CD4-positive, alpha-beta T cell (primary cell): ENCODE measurements around the gene LMAN2. TPM values are rescaled to one million over a fixed set of nuclear protein-coding genes. Genes with fewer than 3 reads are reported as not detected.

Source experiments
- ATAC-seq: fragments of 200-7000 bp; cut with Tn5 transposase; one replicate; pipeline ENCODE4 v1.10.0; 2022; ENCODE audit warnings: mild to moderate bottlenecking; ENCODE audit not compliant: poor library complexity
- CTCF ChIA-PET: fragments of 350-600 bp; sonication (Branson Sonifier 250); formaldehyde crosslinking; loops from one replicate; lab custom pipeline; 2021; ENCODE audit warnings: antibody characterized with exemption, inconsistent platforms; lab: Charles Lee
- POLR2A ChIA-PET: fragments of 350-600 bp; sonication (Branson Sonifier 250); formaldehyde crosslinking; loops from one replicate; lab custom pipeline; 2021; ENCODE audit warnings: antibody characterized with exemption, inconsistent platforms; lab: Charles Lee
- DNase-seq, 14 experiments: peaks; one replicate each; pipeline ENCODE4 v3.0.0-alpha.2; 2013 to 2020; ENCODE audit warnings: mixed read lengths in 2 of 14
- H3K27ac ChIP-seq, 2 donors: one replicate each; pipeline versions ENCODE4 v1.5.1 to v1.7.0; 2013; ENCODE audit warnings: low read length in 2 of 2, low read depth in 1 of 2, mild to moderate bottlenecking in 1 of 2
- H3K27me3 ChIP-seq, 2 experiments: 1 replicate in 1 of 2; 2 replicates in 1 of 2; pipeline versions ENCODE4 v1.6.1 to v1.7.0; 2013; ENCODE audit warnings: low read length in 2 of 2, control low read depth in 1 of 2, mild to moderate bottlenecking in 1 of 2, moderate library complexity in 1 of 2; ENCODE audit not compliant: insufficient read depth in 2 of 2, control insufficient read depth in 1 of 2
- H3K36me3 ChIP-seq: one replicate; pipeline ENCODE4 v1.6.1; 2013; ENCODE audit warnings: low read length, control low read depth; ENCODE audit not compliant: insufficient read depth
- H3K4me1 ChIP-seq: one replicate; pipeline ENCODE4 v1.6.1; 2013; ENCODE audit warnings: low read length, control low read depth; ENCODE audit not compliant: insufficient read depth
- H3K4me3 ChIP-seq: one replicate; pipeline ENCODE4 v1.5.1; 2013; ENCODE audit warnings: mild to moderate bottlenecking, low read length, moderate library complexity
- H3K9me3 ChIP-seq, 2 experiments: 1 replicate in 1 of 2; 2 replicates in 1 of 2; pipeline versions ENCODE4 v1.6.1 to v1.7.0; 2013; ENCODE audit warnings: low read length in 2 of 2, mild to moderate bottlenecking in 2 of 2, control low read depth in 1 of 2, moderate library complexity in 1 of 2; ENCODE audit not compliant: control insufficient read depth in 1 of 2, insufficient read depth in 1 of 2
- H3K27ac Mint-ChIP-seq: one replicate; pipeline ENCODE4 v1.8.0; 2020; ENCODE audit warnings: mixed read lengths
- H3K27me3 Mint-ChIP-seq: one replicate; pipeline ENCODE4 v1.8.0; 2021; ENCODE audit warnings: mixed read lengths
- H3K36me3 Mint-ChIP-seq: one replicate; pipeline ENCODE4 v1.8.0; 2021; ENCODE audit warnings: low read depth, mixed read lengths
- H3K4me1 Mint-ChIP-seq: one replicate; pipeline ENCODE4 v1.8.0; 2021; ENCODE audit warnings: low read depth, mixed read lengths
- H3K4me3 Mint-ChIP-seq: one replicate; pipeline ENCODE4 v1.8.0; 2020; ENCODE audit warnings: mild to moderate bottlenecking, mixed read lengths
- H3K9me3 Mint-ChIP-seq: one replicate; pipeline ENCODE4 v1.8.0; 2020; ENCODE audit warnings: mixed read lengths
- CTCF ChIP-seq: fragments of 200-600 bp; IDR thresholded peaks from one replicate; pipeline ENCODE4 v1.8.0; 2022; ENCODE audit warnings: antibody characterized with exemption, mild to moderate bottlenecking
- intact Hi-C, 2 experiments: fragments of 100-400 bp; cut with DNase I in 1 of 2; cut with micrococcal nuclease in 1 of 2; formaldehyde crosslinking; loops; one replicate each; pipeline versions ENCODE4 v1.15.1 to v1.9.0; 2023 to 2025; cut with DNase I, micrococcal nuclease
- total RNA-seq, 174 experiments: library from RNA in 2 of 174; stranded (reverse) in 2 of 174; gene quantifications; one replicate each; pipeline ENCODE4 v1.2.3 and lab custom pipeline; 2021 to 2026

LMAN2 gene
- total RNA-seq, 2 experiments from 2014 or later: 54.5 to 55.6 TPM

DNA sequence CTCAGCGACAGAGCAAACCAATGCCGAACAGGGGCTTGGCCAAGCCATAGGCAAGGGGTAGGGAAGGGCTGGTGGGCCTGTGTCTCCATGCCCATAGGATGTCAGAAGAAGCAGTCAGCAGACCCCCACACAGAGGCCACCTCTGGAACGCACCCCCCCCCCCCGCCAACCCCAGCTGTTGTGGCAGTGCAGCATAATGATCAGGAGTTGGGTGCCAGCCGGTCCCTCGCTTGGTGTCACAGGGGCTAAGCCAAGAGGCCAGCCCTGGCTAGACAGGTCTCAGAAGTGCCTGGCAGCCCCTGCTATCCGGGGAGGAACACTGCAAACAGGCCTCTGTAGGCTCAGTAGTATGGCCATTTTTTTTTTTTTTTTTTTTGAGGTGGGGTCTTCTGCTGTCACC is 36.1 kb downstream of the LMAN2 start:
- ATAC-seq: no peak
- ChIA-PET POLR2A (no interaction called here), CTCF (interaction anchor here (1.1 to 1.5 kb wide), 2 partner anchors 12 to 140 kb away, joined by 3 to 4 read pairs; partner anchors contain the start of genes PRELID1 and RAB24)
- Histone ChIP-seq H3K4me3 (no peak overlapping the region), H3K36me3 (peaks cover 2% of the 10 kb centered on the region), H3K27me3 (peaks cover 0 to under 1% of the 10 kb centered on the region in 2 experiments), H3K9me3 (peaks cover 0 to 4% of the 10 kb centered on the region in 2 experiments), H3K4me1 (peaks cover 42% of the 10 kb centered on the region), H3K27ac (no peak overlapping the region)
- TF ChIP-seq CTCF: no peak
- Mint-ChIP-seq H3K9me3 (no peaks in the 10 kb centered on the region), H3K4me3 (no peak overlapping the region), H3K4me1 (peaks cover 46% of the 10 kb centered on the region), H3K36me3 (peaks cover 11% of the 10 kb centered on the region), H3K27ac (no peak overlapping the region), H3K27me3 (peaks cover 6% of the 10 kb centered on the region)
- intact Hi-C loops: loop anchor here in 1 of 2 experiments (5.0 to 10.0 kb wide), 2 partner anchors 142 to 201 kb away; no protein-coding TSS in a partner anchor
- no peak for DNase-seq

DNA sequence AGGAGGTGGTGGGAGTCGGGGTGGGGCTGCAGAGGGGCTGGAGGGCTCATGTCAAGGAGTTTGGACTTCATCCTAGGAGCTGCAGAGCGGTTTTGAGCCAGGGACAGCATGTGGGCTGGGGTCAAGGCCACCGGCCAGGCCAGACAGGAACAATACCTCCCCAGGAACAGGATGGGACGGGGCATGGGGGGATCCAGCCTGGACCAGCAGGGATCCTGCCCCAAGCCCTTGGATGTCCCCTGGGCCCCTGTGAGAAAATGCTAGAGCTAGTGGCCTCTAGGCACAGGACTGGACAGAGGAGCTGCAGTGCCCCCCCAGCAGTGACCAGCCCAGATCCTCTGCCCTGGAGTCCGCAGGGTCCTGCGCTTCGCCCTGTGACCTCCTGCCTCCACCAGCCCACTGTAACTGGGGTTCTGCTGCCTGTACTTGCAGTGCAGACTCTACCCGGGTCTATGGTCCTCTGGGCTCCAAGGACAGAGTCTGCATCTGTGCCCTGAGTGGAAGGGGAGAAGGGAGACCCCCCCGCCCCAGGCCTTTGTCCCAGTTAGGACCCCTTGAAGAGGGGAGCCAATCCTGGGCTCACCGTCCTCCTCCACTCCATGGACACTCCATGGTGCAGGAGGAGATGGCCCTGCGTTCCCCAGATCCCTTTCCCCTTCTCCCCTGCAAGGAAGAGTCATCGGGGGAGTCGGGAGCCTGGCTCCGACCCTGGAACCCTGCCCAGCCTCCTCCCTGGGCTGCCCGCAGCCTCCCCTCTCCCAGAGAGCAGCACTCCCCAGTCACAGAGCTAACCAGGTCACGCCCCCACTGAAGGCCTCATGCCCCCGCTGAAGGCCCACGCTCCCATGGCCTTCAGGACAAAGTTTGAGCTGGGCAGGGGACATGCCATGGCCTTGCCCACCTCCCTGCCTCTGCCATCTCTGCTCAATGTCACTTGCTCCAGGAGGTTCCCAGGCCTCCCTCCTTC is 36.8 kb downstream of the LMAN2 start:
- ChIA-PET CTCF (interaction anchor here (1.1 kb wide), 1 partner anchor 141 kb away, joined by 3 read pairs; no protein-coding TSS in a partner anchor), POLR2A (no interaction called here)
- Mint-ChIP-seq H3K27me3 (peaks cover 6% of the 10 kb centered on the region), H3K27ac (no peak overlapping the region), H3K36me3 (peaks cover 9% of the 10 kb centered on the region), H3K4me3 (no peak overlapping the region), H3K9me3 (no peaks in the 10 kb centered on the region), H3K4me1 (peaks cover 43% of the 10 kb centered on the region)
- no peak overlapping the region for H3K4me3 ChIP-seq
- ATAC-seq (no peak), DNase-seq (no peak)
- H3K36me3 ChIP-seq: peaks cover 2% of the 10 kb centered on the region
- H3K9me3 ChIP-seq: no peaks in the 10 kb centered on the region
- H3K27ac ChIP-seq: no peak overlapping the region
- peaks cover 43% of the 10 kb centered on the region for H3K4me1 ChIP-seq
- TF ChIP-seq CTCF: no peak
- peaks cover 0 to 3% of the 10 kb centered on the region in 2 experiments for H3K27me3 ChIP-seq
- intact Hi-C loops: loop anchor here (5.0 to 10.0 kb wide), 5 partner anchors 43 to 203 kb away; partner anchors contain the start of genes DDX41 (in 1 of the 2) and RGS14 (in 1 of the 2)

- Histone ChIP-seq H3K27me3 (peaks cover 0 to 3% of the 10 kb centered on the region in 2 experiments), H3K27ac (no peak overlapping the region), H3K9me3 (no peaks in the 10 kb centered on the region), H3K4me3 (no peak overlapping the region), H3K36me3 (peaks cover 2% of the 10 kb centered on the region), H3K4me1 (peaks cover 51% of the 10 kb centered on the region)
- no peak overlapping the region for H3K4me3 Mint-ChIP-seq
- ChIA-PET POLR2A (interaction anchor here (1.2 to 1.5 kb wide), 2 partner anchors 10 to 89 kb away, joined by 4 read pairs; partner anchors contain the start of genes PRELID1 and RAB24), CTCF (interaction anchor here (1.2 to 1.6 kb wide), 2 partner anchors 76 to 77 kb away, joined by 4 read pairs; no protein-coding TSS in a partner anchor)
- H3K27ac Mint-ChIP-seq: no peak overlapping the region
- ATAC-seq: no peak
- peaks cover 4% of the 10 kb centered on the region for H3K36me3 Mint-ChIP-seq
- intact Hi-C loops: loop anchor here (5.0 to 10.0 kb wide), 4 partner anchors 44 to 204 kb away; partner anchors contain the start of genes DDX41 (in 1 of the 2) and RGS14 (in 1 of the 2)
- TF ChIP-seq CTCF: no peak
- no peaks in the 10 kb centered on the region for H3K9me3 Mint-ChIP-seq
- DNase-seq: no peak
- peaks cover 6% of the 10 kb centered on the region for H3K27me3 Mint-ChIP-seq
- peaks cover 45% of the 10 kb centered on the region for H3K4me1 Mint-ChIP-seq
Measured at GRCh38 chr5:177313561-177314259, 37.8 kb downstream of the LMAN2 start.
